Fibroblast of skin of right biceps (primary cell): Measurements from ENCODE around the gene TINAGL1.
"Not testable (repeated sequence)": the region's sequence is repeated elsewhere in the genome, so short reads cannot be mapped to it uniquely, and the experiment has no call there.

Source experiments
- DNase-seq: peaks from one replicate; pipeline ENCODE4 v3.0.0-alpha.2; 2013

The TINAGL1 gene

DNA sequence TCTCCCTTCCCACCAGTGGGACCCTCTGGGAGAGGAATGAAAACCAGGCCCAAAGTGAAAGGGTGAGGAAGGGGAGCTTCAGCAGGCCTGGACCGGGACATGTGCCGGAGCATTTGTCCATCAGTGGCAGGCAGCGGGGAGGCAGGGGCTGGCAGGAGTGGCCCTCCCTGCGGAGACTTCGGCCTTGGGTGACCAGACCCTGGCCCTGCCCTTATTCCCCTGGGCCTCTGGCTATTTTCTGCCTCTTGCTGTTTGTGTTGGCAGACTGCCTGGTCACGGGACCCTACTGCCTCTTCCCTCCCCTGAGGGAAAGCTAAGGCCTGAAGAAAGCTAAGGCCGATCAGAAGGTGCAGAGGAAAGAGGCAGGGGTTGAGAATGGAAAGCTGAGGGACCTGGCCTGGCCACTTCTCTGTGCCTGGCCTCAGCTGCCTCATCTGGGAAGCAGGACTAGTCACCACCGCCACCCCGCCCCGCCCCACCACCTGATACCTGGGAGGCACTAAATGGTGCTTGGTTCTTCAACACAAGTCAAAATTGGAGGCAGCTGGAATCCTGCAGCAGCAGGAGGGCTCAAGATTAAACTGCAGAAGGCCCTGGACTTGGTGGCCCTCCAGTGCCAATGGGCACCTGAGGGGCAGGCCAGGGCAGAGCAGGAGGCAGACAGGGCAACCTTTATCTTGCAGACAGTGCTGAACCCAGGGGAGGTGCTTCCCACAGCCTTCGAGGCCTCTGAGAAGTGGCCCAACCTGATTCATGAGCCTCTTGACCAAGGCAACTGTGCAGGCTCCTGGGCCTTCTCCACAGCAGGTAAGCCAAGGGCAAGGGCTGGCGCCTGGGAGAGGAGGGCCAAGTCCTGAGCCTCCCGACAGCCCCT, 7.9 kb downstream of the TINAGL1 start:
- DNase-seq: no peak

DNA sequence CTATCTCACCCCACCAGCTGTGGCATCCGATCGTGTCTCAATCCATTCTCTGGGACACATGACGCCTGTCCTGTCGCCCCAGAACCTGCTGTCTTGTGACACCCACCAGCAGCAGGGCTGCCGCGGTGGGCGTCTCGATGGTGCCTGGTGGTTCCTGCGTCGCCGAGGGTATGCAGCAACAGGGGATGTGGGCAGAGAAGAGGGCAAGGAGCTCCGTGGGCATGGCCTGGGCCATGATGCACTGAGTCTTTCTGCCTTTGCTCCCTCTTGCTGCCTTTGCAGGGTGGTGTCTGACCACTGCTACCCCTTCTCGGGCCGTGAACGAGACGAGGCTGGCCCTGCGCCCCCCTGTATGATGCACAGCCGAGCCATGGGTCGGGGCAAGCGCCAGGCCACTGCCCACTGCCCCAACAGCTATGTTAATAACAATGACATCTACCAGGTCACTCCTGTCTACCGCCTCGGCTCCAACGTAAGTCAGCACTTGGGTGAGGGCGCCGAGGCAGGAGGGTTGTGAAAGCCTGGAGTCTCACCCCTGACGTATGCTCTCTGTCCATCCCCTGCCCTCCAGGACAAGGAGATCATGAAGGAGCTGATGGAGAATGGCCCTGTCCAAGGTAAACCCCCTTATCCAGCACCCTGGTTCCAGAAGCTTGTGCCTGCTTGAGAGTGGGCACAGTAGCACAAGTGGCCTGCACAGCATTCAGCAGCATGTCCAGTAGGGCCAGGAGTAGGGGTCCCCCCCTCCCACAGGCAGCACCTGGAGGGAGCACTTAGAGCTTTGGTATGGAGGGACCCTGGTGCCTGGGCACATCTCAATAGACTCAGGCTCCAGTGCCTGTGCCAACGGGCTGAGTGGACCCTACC, 8.8 kb downstream of the TINAGL1 start:
- DNase-seq: no peak

DNA sequence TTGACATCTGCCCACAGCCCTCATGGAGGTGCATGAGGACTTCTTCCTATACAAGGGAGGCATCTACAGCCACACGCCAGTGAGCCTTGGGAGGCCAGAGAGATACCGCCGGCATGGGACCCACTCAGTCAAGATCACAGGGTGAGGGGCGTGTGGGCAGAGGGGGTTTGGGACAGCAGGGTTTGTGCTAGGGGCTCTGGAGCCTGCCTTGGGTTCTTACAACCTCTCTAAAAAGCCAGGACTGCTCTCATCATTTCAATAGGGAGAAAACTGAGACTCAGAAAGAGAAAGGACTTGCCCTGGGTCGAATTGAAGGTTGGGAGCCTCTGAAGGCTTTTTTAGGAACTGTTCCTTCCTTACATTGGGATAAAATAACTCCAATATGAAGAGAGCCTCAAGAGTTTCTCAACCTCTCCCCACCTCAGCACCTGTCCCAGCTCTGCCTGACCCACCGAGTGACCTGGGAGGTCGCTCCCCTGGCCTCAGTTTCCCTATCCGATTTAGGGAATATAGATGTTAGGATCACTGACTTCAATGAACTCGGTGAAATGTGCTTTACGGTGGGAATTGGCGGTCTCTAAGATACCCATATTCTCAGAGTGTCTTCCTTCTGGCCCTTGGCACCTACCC, 9.5 kb downstream of the TINAGL1 start:
- DNase-seq: no peak

DNA sequence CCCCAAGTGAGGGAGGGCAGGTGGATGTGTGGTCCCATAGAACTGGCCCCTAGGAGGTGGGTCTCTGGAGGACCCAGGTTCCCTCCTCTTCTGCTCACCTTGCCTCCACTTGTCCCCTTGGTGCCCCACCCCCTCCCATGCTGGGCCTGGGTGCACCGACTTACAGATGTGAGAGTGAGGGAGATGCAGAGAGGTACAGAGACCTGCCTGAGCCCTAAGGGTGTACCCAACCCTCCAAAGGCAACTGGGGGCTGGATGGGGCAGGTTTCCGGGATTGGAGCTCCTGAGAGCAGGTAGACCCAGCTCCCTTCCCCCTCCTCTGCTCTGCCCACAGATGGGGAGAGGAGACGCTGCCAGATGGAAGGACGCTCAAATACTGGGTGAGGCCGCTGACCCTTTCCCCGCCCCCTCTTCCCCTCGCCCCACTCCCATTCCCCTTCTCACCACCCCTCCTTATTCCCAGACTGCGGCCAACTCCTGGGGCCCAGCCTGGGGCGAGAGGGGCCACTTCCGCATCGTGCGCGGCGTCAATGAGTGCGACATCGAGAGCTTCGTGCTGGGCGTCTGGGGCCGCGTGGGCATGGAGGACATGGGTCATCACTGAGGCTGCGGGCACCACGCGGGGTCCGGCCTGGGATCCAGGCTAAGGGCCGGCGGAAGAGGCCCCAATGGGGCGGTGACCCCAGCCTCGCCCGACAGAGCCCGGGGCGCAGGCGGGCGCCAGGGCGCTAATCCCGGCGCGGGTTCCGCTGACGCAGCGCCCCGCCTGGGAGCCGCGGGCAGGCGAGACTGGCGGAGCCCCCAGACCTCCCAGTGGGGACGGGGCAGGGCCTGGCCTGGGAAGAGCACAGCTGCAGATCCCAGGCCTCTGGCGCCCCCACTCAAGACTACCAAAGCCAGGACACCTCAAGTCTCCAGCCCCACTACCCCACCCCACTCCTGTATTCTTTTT, 10.3 kb downstream of the TINAGL1 start:
- DNase-seq: no peak

DNA sequence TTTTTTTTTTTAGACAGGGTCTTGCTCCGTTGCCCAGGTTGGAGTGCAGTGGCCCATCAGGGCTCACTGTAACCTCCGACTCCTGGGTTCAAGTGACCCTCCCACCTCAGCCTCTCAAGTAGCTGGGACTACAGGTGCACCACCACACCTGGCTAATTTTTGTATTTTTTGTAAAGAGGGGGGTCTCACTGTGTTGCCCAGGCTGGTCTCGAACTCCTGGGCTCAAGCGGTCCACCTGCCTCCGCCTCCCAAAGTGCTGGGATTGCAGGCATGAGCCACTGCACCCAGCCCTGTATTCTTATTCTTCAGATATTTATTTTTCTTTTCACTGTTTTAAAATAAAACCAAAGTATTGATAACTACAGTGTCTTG, 11.0 kb downstream of the TINAGL1 start:
- DNase-seq: not testable (repeated sequence)

DNA sequence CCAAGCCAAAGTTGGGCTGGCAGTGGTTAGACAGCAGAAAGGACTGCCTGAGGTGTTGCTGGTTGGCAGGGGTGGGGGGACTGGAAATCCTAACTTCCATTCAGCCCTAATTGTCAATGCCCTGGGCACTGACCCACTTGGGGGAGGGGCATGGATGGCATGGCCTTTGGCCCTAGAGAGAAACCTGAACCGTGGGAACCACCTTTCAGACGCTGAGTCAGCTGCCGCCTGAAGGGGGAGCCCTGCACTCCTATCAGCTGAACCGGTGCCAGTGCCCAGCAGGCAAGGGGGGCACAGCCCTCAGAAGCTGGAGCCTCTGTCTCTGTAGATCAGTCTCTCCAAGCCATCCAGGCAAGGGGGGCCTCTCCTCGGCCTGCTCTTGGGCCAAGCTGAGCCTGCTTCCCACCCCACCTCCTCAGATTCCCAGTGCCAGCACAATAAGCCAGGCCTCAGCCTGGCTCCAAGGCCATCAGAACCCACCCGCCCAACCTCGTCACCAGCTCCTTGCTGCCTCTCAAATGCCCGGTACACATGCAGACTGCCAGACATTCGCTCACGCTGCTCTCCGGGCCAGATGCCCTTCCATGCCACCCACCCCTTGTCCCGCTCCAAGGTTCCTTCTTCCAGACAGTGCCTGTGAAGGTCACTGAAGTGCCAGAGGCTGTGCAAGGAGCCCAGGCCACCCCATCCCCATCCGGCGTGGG, 11.6 kb downstream of the TINAGL1 start:
- no peak for DNase-seq

DNA sequence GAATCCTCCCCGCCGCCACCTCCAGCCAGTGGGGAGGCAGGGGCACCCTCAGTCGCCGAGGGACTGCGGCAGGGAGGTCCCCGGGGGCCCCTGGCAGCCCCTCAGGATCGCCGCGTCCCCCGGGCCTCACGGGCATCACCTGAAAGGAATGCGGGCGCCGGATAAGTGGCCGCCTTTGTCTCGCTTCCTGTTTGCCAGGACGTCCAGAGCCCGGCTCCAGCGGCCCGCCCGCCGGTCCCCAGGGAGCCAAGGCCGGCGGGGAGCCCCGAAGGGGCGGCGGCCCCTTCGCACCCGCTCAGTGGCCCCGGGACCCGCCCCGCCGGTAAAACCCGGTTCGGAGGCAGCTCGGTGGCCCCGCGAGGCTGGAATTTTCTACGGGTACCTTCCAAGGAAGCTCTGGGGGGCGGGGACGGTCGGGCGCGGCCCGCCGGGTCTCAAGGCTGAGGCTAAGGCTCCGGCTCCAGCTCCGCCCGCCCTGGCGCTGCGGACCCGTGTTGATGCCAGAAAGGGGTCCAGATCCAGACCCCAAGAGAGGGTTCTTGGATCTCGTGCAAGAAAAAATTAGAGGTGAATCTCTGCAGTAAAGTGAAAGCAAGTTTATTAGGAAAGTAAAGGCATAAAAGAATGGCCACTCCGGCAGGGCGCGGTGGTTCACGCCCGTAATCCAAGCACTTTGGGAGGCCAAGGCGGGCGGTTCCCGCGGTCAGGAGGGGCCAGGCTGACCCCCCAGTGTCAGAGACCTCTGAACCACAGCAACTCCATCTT, 12.6 kb downstream of the TINAGL1 start:
- DNase-seq: peak; percentile 60

DNA sequence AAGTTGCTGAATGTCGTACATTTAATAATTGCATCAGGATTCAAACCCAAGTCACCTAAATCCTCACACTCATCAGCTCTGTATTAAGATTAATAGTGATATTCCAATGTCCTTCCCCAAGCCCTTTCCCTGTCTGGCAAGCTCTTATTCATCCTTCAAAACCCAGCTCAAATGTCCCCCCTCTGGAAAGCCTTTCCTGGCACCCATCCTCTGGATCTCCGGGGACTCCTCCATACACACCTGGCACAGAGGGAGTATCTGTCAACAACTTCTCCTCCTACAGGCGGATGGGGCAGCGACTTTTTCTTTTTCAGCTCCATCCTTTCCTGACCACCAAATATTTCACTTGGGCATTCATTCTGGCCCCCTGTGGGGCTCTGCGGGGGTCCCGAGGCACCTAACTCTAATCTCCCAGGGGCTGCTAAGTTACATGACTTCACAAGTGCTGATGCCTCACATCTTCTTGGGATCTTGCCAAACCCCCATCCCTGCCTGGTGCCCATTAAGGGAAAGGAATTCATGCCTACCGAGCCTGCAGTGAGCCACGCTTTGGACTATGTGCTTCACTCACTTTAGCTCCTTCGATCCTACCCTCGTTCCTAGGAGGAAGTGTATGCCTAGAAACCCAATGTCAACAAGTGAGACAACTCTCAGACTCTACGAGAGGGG, 15.2 kb downstream of the TINAGL1 start:
- peak; percentile 67 for DNase-seq

DNA sequence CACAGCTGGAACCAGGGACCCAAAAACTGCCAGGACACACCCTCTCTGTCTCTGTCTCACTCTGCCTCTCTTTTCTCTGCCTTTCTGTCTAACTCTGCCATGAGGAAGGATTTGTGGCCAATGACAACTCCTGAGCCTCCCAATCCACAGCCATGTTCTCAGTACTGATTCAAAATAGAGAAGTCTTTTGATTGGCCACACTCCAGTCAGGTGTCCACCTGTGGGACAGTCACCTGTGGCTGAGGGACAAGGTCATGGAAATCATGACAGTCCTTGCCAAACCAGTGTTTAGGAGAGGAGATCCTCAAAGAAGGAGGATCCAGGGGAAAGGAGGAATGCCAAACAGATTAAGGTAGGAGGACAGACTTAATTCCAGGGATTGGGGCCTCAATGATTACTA, 15.8 kb downstream of the TINAGL1 start:
- no peak for DNase-seq

DNA sequence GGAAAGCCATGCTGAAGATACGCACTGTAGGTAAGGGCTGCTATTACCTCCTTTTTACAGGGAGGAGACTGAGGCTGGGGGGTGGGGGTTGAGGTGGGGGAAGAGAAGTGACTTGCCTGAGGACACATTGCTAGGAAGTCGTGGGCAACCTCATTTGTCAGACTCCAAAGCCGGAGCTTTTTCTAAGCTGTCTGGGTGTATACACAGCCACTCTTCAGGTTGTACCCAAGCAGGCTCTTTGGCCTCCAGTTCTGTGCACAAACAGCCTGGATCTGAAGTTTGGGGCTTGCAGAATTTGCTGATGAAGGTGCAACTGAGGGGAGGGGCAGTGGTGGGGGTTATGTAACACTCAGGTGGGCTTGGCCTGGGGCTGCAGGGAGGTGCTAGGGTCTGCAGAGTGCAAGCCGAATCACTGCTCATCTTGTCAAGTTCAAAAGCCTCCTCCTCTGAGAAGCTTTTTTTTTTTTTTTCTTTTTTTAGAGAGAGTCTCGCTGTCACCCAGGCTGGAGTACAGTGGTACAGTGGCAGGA, 16.9 kb downstream of the TINAGL1 start:
- no peak for DNase-seq

DNA sequence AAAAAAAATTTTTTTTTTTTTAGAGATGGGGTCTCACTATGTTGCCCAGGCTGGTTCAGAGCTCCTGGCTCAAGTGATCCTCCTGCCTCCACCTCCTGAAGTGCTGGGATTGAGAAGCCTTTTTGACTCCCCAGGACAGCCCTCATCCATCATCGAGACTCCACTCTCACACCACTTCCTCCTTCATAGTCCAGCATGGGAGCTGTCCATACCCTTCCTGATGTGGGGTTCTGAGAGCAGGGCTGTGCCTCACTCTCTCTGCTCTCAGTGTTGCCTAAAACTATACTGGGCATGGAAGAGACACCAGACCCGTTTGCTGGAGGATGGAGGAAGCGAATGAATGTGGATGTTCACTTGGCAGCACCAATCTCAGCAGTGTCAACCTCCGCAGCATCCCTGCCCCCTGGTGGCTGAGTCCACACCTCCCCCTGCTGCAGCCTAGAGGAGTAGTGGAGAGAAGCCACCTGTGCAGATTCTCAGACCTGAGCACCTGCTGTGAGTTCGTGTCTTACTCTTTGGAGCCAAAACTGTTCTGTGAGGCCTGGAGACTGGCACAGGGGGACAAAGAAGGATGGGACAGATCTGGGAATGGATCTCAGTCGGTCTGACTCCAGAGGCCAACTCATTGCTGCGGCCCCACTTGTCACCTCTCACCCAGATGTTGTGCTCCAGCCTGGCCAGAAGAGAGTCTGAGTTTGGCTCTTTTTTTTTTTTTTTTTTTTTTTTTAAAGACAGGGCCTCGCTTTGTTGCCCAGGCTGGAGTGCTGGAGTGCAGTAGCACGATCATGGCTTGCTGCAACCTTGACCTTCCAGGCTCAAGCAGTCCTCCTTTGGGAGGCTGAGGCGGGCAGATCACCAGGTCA, 17.7 kb downstream of the TINAGL1 start:
- peak; percentile 67 for DNase-seq

DNA sequence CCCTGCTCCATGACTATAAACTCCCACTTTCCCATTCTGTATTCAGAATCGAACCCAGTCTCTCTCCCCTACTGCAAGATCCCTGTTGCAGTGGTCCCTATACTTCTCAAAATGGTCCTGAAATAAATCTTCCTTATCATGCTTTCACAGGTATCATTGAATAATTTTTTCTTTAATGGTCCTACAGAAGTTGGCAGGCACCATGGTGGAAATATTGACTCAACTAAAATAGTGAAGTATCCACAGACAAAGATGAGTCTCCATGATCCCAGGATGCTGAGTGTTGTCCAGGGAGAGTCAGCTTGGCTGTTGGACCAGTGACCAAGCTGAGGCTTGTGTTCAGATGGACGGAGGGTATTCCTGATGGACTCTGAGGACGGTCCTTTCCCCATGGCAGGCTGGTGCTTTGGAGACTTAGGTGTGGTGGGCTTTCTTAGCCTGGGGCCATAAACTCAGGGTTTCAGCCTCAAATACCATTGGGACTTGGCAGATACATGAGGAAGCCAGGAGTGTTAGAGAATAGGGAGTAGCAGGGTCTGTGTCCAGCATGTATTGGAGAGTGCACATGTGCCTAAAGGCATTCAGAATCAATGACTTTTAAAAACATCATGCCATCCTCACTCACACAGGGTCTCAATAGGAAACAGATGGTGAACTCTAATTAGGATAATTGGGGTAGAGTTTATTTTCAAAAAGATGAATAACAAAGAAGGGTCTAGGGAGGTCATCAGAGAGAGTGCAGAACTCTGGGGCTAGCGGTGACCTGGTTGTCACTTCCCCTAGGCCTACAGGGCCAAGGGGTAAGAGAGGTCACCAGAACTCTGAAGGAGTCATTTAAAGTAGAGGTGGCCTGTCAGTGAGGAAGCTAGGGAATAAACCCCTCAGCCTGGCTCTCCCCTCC, 19.8 kb downstream of the TINAGL1 start:
- DNase-seq: no peak

DNA sequence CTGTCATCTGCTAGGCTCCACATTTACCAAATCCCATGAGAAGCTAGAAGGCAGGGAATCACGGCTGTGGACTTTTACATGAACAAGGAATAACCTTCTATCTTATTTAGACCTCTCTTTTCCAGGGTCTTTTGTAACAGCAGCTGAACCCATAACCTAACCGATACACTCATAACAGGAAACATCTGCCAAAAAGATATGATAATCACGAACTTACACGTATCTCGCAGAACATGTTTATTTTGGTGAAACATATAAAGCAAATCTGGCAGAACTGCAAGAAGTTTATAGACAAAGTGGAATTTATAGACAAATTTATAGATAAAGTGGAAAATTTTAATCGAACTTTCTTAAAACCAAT, 20.4 kb downstream of the TINAGL1 start:
- no peak for DNase-seq

DNA sequence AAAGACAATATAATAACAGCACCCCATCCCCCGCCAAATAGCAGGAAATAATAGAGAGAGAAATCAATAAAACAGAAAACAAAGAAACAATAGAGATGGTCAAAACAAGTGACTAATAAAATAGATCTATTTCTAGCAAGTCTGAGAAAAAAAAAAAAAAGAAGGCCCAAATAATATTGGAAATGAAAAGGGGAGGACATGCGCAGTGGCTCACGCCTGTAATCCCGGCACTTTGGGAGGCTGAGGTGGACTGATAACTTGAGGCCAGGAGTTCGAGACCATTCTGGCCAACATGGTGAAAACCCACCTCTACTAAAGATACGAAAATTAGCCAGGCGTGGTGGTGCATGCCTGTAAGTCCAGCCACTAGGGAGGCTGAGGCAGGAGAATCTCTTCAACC, 22.7 kb downstream of the TINAGL1 start:
- DNase-seq: no peak

DNA sequence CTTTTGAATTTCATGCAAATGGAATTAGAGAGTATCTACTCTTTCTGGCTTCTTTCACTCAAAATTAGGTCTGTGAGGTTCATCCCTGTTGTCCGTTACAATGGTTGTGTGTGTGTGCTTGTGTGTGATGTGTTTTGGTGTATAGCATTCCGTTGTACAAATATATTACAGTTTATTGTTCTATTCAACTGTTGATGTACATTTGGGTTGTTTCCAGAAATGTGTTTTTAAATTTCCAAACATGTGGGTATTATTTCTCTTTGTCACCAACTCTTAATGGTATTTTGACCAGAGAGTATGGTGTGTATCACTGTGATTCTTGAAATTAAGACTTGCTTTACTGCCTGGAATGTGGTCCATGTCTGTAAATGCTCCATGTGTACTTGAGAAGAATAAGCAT, 24.3 kb downstream of the TINAGL1 start:
- no peak for DNase-seq

DNA sequence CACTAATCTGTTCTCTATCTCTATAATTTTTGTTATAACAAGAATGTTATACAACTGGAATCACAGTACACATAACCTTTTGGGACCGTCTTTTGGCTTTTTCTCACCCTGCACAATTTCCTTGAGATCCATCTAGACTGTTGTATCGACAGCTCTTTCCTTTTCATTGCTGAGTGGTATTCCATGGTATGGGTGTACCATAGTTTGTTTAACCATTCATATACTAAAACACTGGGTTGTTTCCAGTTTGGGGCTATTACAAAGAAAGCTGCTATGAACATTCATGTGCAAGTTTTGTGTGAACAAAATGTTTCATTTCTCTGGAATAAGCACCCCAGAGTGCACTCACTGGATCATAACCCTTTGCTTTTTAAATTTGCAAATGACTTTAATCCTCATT, 25.8 kb downstream of the TINAGL1 start:
- no peak for DNase-seq

DNA sequence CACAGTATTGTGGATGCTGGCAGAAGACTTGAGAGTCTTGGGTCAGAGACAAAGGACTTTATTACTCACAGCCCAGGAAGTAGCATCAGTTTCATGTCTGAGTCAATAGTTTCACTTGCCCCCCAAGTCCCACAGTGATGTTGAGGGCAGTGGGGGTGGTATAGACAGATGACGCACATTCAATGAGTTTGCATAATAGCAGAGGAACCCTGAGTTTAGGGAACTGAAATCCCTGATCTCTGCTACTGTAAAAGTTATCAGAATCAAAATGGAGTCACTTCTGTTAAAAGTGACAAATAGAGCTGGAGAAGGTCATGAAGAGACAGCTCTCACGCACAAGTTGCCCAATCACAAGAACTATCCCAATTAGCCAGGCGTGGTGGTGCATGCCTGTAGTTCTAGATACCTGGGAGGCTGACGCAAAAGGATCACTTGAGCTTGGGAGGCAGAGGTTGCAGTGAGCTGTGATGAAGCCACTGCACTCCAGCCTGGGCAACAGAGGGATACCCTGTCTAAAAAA, 29.7 kb downstream of the TINAGL1 start:
- DNase-seq: peak; percentile 79

DNA sequence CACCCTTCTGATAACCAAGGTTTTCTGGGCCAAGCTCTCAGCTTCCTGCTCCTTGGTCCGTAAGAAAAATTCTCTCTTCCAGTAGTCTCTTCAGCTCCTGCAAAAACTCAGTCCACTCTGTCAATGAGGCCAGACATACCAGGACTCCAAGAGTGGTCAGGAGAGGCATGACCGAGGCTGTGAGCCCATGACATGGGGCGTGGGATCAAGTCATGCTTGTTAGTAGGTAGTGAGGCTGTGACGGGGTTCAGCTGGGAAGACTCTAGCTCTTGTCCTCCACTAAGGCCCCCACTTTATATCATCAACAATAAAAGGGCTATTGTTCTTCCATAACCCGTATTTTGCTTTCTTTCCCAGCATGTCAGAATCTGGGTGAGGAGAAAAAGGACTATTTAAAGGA, 31.0 kb downstream of the TINAGL1 start:
- DNase-seq: no peak
